ENCODE results near the gene NRIP2. TPM values are rescaled to one million over a fixed set of nuclear protein-coding genes. Genes with fewer than 3 reads are reported as not detected.

Gene NRIP2
- total and polyA plus RNA-seq, 3 donors from 2014 or later: 2.6 to 10.6 (median 2.8) TPM

GRCh38 chr12:2835691-2836403, 1.0 kb upstream of the NRIP2 start:
- Histone ChIP-seq H3K4me3 (no peak overlapping the region), H3K27me3 (no peaks in the 10 kb centered on the region), H3K4me1 (peaks cover 9% of the 10 kb centered on the region), H3K9me3 (no peaks in the 10 kb centered on the region), H3K36me3 (ENCODE audit: low read depth, missing control alignments) (no peaks in the 10 kb centered on the region), H3K27ac (no peak overlapping the region)
- intact Hi-C loops (cut with DNase I; ENCODE audit: low total_unique reads): loop anchor here (10.0 kb wide), 1 partner anchor 99 kb away; no protein-coding TSS in a partner anchor
- TF ChIP-seq CTCF (IDR thresholded peaks at IDR 0.05) (no peak), POLR2A (IDR thresholded peaks at IDR 0.05) (no peak)
- DNase-seq: no peak
- WGBS, 2 donors: 78 to 79% methylated on average over 4 of the region's 4 CpGs

GRCh38 chr12:2833810-2834209, 1.0 kb downstream of the NRIP2 start:
- no peaks in the 10 kb centered on the region for H3K9me3 ChIP-seq
- 49 to 62% methylated on average over 5 to 9 of the region's 9 CpGs for WGBS, 2 donors
- intact Hi-C loops (cut with DNase I; ENCODE audit: low total_unique reads): loop anchor here (10.0 kb wide), 1 partner anchor 101 kb away; no protein-coding TSS in a partner anchor
- DNase-seq: no peak
- H3K27ac ChIP-seq: peak overlapping the region in 1 of 2 donors; percentile 25
- H3K4me3 ChIP-seq: peak overlapping the region in 1 of 2 donors; percentile 36
- peaks cover 9% of the 10 kb centered on the region for H3K4me1 ChIP-seq
- TF ChIP-seq POLR2A (IDR thresholded peaks at IDR 0.05) (no peak), CTCF (IDR thresholded peaks at IDR 0.05) (no peak)
- H3K36me3 ChIP-seq (ENCODE audit: low read depth, missing control alignments): no peaks in the 10 kb centered on the region
- H3K27me3 ChIP-seq: no peaks in the 10 kb centered on the region

- Histone ChIP-seq H3K4me1 (peaks cover 9% of the 10 kb centered on the region), H3K9me3 (no peaks in the 10 kb centered on the region), H3K36me3 (ENCODE audit: low read depth, missing control alignments) (no peaks in the 10 kb centered on the region), H3K27me3 (no peaks in the 10 kb centered on the region), H3K27ac (no peak overlapping the region), H3K4me3 (no peak overlapping the region)
- 55 to 67% methylated on average over 5 of the region's 5 CpGs for WGBS, 2 donors
- TF ChIP-seq POLR2A (IDR thresholded peaks at IDR 0.05) (no peak), CTCF (IDR thresholded peaks at IDR 0.05) (no peak)
- intact Hi-C loops (cut with DNase I; ENCODE audit: low total_unique reads): loop anchor here (10.0 kb wide), 1 partner anchor 101 kb away; no protein-coding TSS in a partner anchor
- no peak for DNase-seq
Measured at GRCh38 chr12:2833327-2833726, 1.5 kb downstream of the NRIP2 start.

DNA sequence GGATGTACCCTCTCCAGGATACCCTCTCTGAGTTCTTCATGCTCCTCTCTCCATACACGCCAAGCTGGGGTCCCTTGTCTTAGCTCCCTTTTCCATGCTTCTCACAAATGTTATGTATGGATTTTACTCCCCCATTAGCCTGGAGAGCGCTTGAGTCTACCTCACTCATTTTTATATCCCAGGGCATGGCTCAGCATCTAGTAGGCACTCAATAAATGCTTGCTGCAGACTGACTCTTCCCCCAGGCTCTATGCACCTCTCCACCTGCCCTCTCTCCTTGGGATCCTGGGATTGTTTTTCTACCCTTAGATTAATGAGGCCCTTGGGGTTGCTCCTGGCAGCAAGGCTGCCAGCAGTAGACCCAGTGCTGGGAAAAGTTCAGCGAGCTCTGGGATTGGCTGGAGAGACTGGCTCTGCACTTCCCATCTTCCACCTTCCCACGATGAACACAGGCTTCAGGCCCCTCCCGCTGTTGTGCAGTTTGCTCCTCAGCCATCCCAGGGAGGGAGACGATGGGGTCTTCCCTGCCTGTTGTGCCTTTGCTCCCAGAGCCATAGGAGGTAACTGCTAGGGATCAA, 2.2 kb downstream of the NRIP2 start:
- intact Hi-C loops (cut with DNase I; ENCODE audit: low total_unique reads): loop anchor here (10.0 kb wide), 1 partner anchor 102 kb away; no protein-coding TSS in a partner anchor

More for the DNA sequence above, 2.2 kb downstream of the NRIP2 start:
- peaks cover 9% of the 10 kb centered on the region for H3K4me1 ChIP-seq
- no peaks in the 10 kb centered on the region for H3K36me3 ChIP-seq (ENCODE audit: low read depth, missing control alignments)
- no peak overlapping the region for H3K4me3 ChIP-seq
- DNase-seq: no peak
- H3K9me3 ChIP-seq: no peaks in the 10 kb centered on the region
- no peak overlapping the region for H3K27ac ChIP-seq
- H3K27me3 ChIP-seq: no peaks in the 10 kb centered on the region
- WGBS, 2 donors: 62 to 74% methylated on average over 6 of the region's 6 CpGs
- TF ChIP-seq CTCF (IDR thresholded peaks at IDR 0.05): no peak
- TF ChIP-seq POLR2A (IDR thresholded peaks at IDR 0.05): no peak

Measured in testis (tissue), 3 donors.